Breast epithelium (tissue), 4 donors: ENCODE results near the gene SOWAHB. TPM values are rescaled to one million over a fixed set of nuclear protein-coding genes. Genes with fewer than 3 reads are reported as not detected.

ENCODE experiments used
- DNase-seq, 2 donors: peaks; one replicate each; pipeline ENCODE4 v3.0.0-alpha.2; 2019; ENCODE audit warnings: low spot score in 2 of 2
- H3K27ac ChIP-seq, 2 donors: fragments of 200-600 bp; sonication (generic) in 1 of 2; one replicate each; pipeline ENCODE4 v1.5.1; 2016 to 2019; ENCODE audit warnings: mild to moderate bottlenecking in 1 of 2
- H3K27me3 ChIP-seq, 2 donors: fragments of 200-600 bp; sonication (generic) in 1 of 2; one replicate each; pipeline versions ENCODE4 v1.5.1 to v1.6.0; 2017 to 2019; ENCODE audit warnings: control low read depth in 1 of 2, mild to moderate bottlenecking in 1 of 2
- H3K36me3 ChIP-seq: fragments of 200-600 bp; one replicate; pipeline ENCODE4 v1.5.1; 2019
- H3K4me1 ChIP-seq, 2 donors: fragments of 200-600 bp; sonication (generic); one replicate each; pipeline ENCODE4 v1.5.1; 2016 to 2019; ENCODE audit warnings: control low read depth in 1 of 2
- H3K4me3 ChIP-seq, 3 donors: fragments of 200-600 bp; sonication (generic); 1 replicate in 2 of 3; 2 replicates in 1 of 3; pipeline ENCODE4 v1.5.1; 2016 to 2019; ENCODE audit warnings: mild to moderate bottlenecking in 3 of 3, moderate library complexity in 2 of 3
- H3K9me3 ChIP-seq, 2 donors: fragments of 200-600 bp; sonication (generic) in 1 of 2; one replicate each; pipeline ENCODE4 v1.5.1; 2016 to 2019; ENCODE audit warnings: control low read depth in 1 of 2
- CTCF ChIP-seq, 3 donors: fragments of 450-650 bp; IDR thresholded peaks; one replicate each; pipeline ENCODE4 v1.5.1; 2016 to 2017; ENCODE audit warnings: antibody characterized with exemption in 3 of 3, mild to moderate bottlenecking in 3 of 3, moderate library complexity in 3 of 3
- POLR2A ChIP-seq: fragments of 450-650 bp; IDR thresholded peaks from one replicate; pipeline ENCODE4 v1.6.1; 2016; ENCODE audit warnings: antibody characterized with exemption, mild to moderate bottlenecking, moderate library complexity
- POLR2AphosphoS5 ChIP-seq, 3 donors: sonication (generic); formaldehyde crosslinking; IDR thresholded peaks; one replicate each; pipeline ENCODE4 v1.6.1; 2017; ENCODE audit warnings: antibody characterized with exemption in 3 of 3
- intact Hi-C: fragments of 100-400 bp; cut with DNase I; formaldehyde crosslinking; loops from one replicate; pipeline ENCODE4 v1.15.1; 2023; ENCODE audit warnings: low total_unique reads
- total RNA-seq, 3 donors: library from RNA; depleted of rRNA; stranded (reverse); fragments of >200 nt; gene quantifications; one replicate each; pipeline ENCODE4 v1.1.0, GENCODE V29; 2016

Gene SOWAHB
- total RNA-seq, 3 donors from 2014 or later, result 2.9 to 5.3 TPM; not detected in 1

- H3K27ac ChIP-seq, result no peak overlapping the region
- no peaks in the 10 kb centered on the region for H3K4me1 ChIP-seq
- H3K36me3 ChIP-seq, result no peaks in the 10 kb centered on the region
- no peaks in the 10 kb centered on the region for H3K27me3 ChIP-seq
- H3K4me3 ChIP-seq, result no peak overlapping the region
- no peaks in the 10 kb centered on the region for H3K9me3 ChIP-seq
- DNase-seq, result no peak
- intact Hi-C loops, result no loop called here
- TF ChIP-seq CTCF (IDR thresholded peaks at IDR 0.05), result no peak
- no peak for TF ChIP-seq POLR2A
- TF ChIP-seq POLR2AphosphoS5 (IDR thresholded peaks at IDR 0.05), result no peak
Observed at GRCh38 chr4:76923619-76924357, 25.8 kb upstream of the SOWAHB start.

- Histone ChIP-seq H3K4me1 (no peaks in the 10 kb centered on the region), H3K4me3 (no peak overlapping the region), H3K27ac (no peak overlapping the region), H3K27me3 (no peaks in the 10 kb centered on the region), H3K9me3 (no peaks in the 10 kb centered on the region), H3K36me3 (no peaks in the 10 kb centered on the region)
- intact Hi-C loops, result no loop called here
- DNase-seq, result no peak
- TF ChIP-seq POLR2A, result no peak
- TF ChIP-seq CTCF (IDR thresholded peaks at IDR 0.05), result no peak
- no peak for TF ChIP-seq POLR2AphosphoS5 (IDR thresholded peaks at IDR 0.05)
Observed at GRCh38 chr4:76920715-76921114, 22.8 kb upstream of the SOWAHB start.

GRCh38 chr4:76909711-76910110 lies 11.8 kb upstream of the SOWAHB start:
- intact Hi-C loops, result no loop called here
- Histone ChIP-seq H3K4me3 (no peak overlapping the region), H3K4me1 (no peaks in the 10 kb centered on the region), H3K36me3 (no peaks in the 10 kb centered on the region), H3K27ac (no peak overlapping the region), H3K27me3 (no peaks in the 10 kb centered on the region), H3K9me3 (no peaks in the 10 kb centered on the region)
- TF ChIP-seq POLR2AphosphoS5 (IDR thresholded peaks at IDR 0.05) (no peak), CTCF (IDR thresholded peaks at IDR 0.05) (no peak), POLR2A (no peak)
- no peak for DNase-seq

- H3K9me3 ChIP-seq, result no peaks in the 10 kb centered on the region
- no peaks in the 10 kb centered on the region for H3K4me1 ChIP-seq
- no peak overlapping the region for H3K27ac ChIP-seq
- H3K36me3 ChIP-seq, result no peaks in the 10 kb centered on the region
- intact Hi-C loops, result no loop called here
- no peaks in the 10 kb centered on the region for H3K27me3 ChIP-seq
- TF ChIP-seq CTCF (IDR thresholded peaks at IDR 0.05), result no peak
- TF ChIP-seq POLR2A, result no peak
- no peak for TF ChIP-seq POLR2AphosphoS5 (IDR thresholded peaks at IDR 0.05)
- H3K4me3 ChIP-seq, result no peak overlapping the region
- no peak for DNase-seq
Observed at GRCh38 chr4:76905521-76905920, 7.6 kb upstream of the SOWAHB start.

- intact Hi-C loops, result no loop called here
Observed at GRCh38 chr4:76904646-76905190, 6.8 kb upstream of the SOWAHB start.

More at GRCh38 chr4:76904646-76905190, 6.8 kb upstream of the SOWAHB start:
- H3K27me3 ChIP-seq, result no peaks in the 10 kb centered on the region
- TF ChIP-seq POLR2AphosphoS5 (IDR thresholded peaks at IDR 0.05) (no peak), POLR2A (no peak), CTCF (IDR thresholded peaks at IDR 0.05) (no peak)
- no peak for DNase-seq
- H3K27ac ChIP-seq, result no peak overlapping the region
- H3K36me3 ChIP-seq, result no peaks in the 10 kb centered on the region
- no peaks in the 10 kb centered on the region for H3K9me3 ChIP-seq
- H3K4me1 ChIP-seq, result no peaks in the 10 kb centered on the region
- H3K4me3 ChIP-seq, result no peak overlapping the region
